SK-N-SH (cell line): Measurements from ENCODE around the gene EPB41L1. TPM values are rescaled to one million over a fixed set of nuclear protein-coding genes. Genes with fewer than 3 reads are reported as not detected.

ENCODE experiments used
- CTCF ChIA-PET: fragments of 300-600, 350-600 bp; formaldehyde crosslinking; extraction: SDS; loops from one replicate; lab custom pipeline; 2021; lab: Yijun Ruan, JAX
- POLR2A ChIA-PET: fragments of 350-600 bp; sonication (Branson Sonifier 250); formaldehyde crosslinking; extraction: SDS; loops from one replicate; lab custom pipeline; 2020; ENCODE audit warnings: antibody characterized with exemption, inconsistent platforms; lab: Yijun Ruan, JAX
- DNase-seq: peaks from one replicate; pipeline ENCODE4 v3.0.0; 2012
- H2AFZ ChIP-seq: fragments of 200-600 bp; sonication (generic); 2 replicates; pipeline ENCODE4 v1.8.1; 2016; ENCODE audit warnings: antibody characterized with exemption, mild to moderate bottlenecking, low read depth
- H3F3A ChIP-seq: fragments of 200-600 bp; sonication (generic); replicated peaks from 2 replicates; pipeline ENCODE3; 2016; ENCODE audit warnings: antibody characterized with exemption, mild to moderate bottlenecking; ENCODE audit not compliant: insufficient read depth
- H3K27ac ChIP-seq, 2 experiments: fragments of 200-500 bp in 1 of 2; fragments of 200-600 bp in 1 of 2; sonication (Bioruptor generic) in 1 of 2; sonication (generic), shearing (Covaris generic) in 1 of 2; 2 replicates each; pipeline versions ENCODE4 v1.5.1 to v1.6.1; 2014 to 2016; ENCODE audit warnings: low read depth in 2 of 2, inconsistent platforms in 1 of 2, low read length in 1 of 2, mild to moderate bottlenecking in 1 of 2, mixed read lengths in 1 of 2
- H3K27me3 ChIP-seq: fragments of 200-600 bp; sonication (generic), shearing (Covaris generic); 2 replicates; pipeline ENCODE4 v1.6.1; 2016; ENCODE audit warnings: mixed run types; ENCODE audit not compliant: insufficient read depth
- H3K36me3 ChIP-seq, 2 experiments: fragments of 200-500 bp in 1 of 2; fragments of 200-600 bp in 1 of 2; sonication (Bioruptor generic) in 1 of 2; sonication (generic) in 1 of 2; replicated peaks in 1 of 2; 2 replicates each; pipeline versions ENCODE3 to v1.5.1; 2014 to 2016; ENCODE audit warnings: low read length in 1 of 2, mild to moderate bottlenecking in 1 of 2; ENCODE audit not compliant: insufficient read depth in 2 of 2, control insufficient read depth in 1 of 2
- H3K4me1 ChIP-seq, 2 experiments: fragments of 200-500 bp in 1 of 2; fragments of 200-600 bp in 1 of 2; sonication (Bioruptor generic) in 1 of 2; sonication (generic), shearing (Covaris generic) in 1 of 2; 2 replicates each; pipeline versions ENCODE4 v1.5.1 to v1.6.1; 2014 to 2016; ENCODE audit warnings: low read depth in 1 of 2, low read length in 1 of 2, mixed run types in 1 of 2; ENCODE audit not compliant: insufficient read depth in 2 of 2, control insufficient read depth in 1 of 2
- H3K4me2 ChIP-seq: fragments of 200-600 bp; sonication (generic), shearing (Covaris generic); 2 replicates; pipeline ENCODE4 v1.6.1; 2017; ENCODE audit warnings: mixed run types
- H3K4me3 ChIP-seq, 2 experiments: fragments of 200-500 bp in 1 of 2; fragments of 200-600 bp in 1 of 2; sonication (Bioruptor generic) in 1 of 2; sonication (generic), shearing (Covaris generic) in 1 of 2; 2 replicates each; pipeline versions ENCODE4 v1.5.1 to v1.8.1; 2014 to 2016; ENCODE audit warnings: low read depth in 2 of 2, inconsistent platforms in 1 of 2, low read length in 1 of 2, mild to moderate bottlenecking in 1 of 2, mixed read lengths in 1 of 2, moderate library complexity in 1 of 2
- H3K79me2 ChIP-seq: fragments of 200-600 bp; sonication (generic); 2 replicates; pipeline ENCODE4 v1.8.1; 2017; ENCODE audit warnings: mild to moderate bottlenecking; ENCODE audit not compliant: insufficient read depth
- H3K9ac ChIP-seq: fragments of 200-600 bp; sonication (generic); 2 replicates; pipeline ENCODE4 v1.6.1; 2017; ENCODE audit warnings: mixed run types
- H3K9me2 ChIP-seq: fragments of 200-600 bp; sonication (generic); 2 replicates; pipeline ENCODE4 v1.6.1; 2017; ENCODE audit warnings: mixed run types
- H3K9me3 ChIP-seq: fragments of 200-600 bp; sonication (generic); 2 replicates; pipeline ENCODE4 v1.6.1; 2017; ENCODE audit warnings: mixed run types, mild to moderate bottlenecking, moderate library complexity
- H4K20me1 ChIP-seq: fragments of 200-600 bp; sonication (generic); 2 replicates; pipeline ENCODE4 v1.6.1; 2017; ENCODE audit warnings: mild to moderate bottlenecking, mixed run types; ENCODE audit not compliant: insufficient read depth
- ELF1 ChIP-seq: IDR thresholded peaks from 2 replicates; pipeline ENCODE4 v1.4.0; 2012
- FOSL2 ChIP-seq: IDR thresholded peaks from 2 replicates; pipeline ENCODE4 v1.4.0; 2012; ENCODE audit warnings: low read depth, mild to moderate bottlenecking, moderate library complexity, borderline replicate concordance
- FOXJ3 ChIP-seq: sonication (generic); formaldehyde crosslinking; IDR thresholded peaks from 2 replicates; pipeline ENCODE4 v1.5.1; 2020; ENCODE audit warnings: mild to moderate bottlenecking, missing genetic modification reagents
- GABPA ChIP-seq: IDR thresholded peaks from 2 replicates; pipeline ENCODE4 v1.4.0; 2012; ENCODE audit warnings: low read depth, mild to moderate bottlenecking
- GATA2 ChIP-seq: sonication (generic); formaldehyde crosslinking; IDR thresholded peaks from 2 replicates; pipeline ENCODE4 v1.5.0; 2020; ENCODE audit warnings: mild to moderate bottlenecking, missing genetic modification reagents
- IRF3 ChIP-seq: fragments of 150-350 bp; IDR thresholded peaks from 2 replicates; pipeline ENCODE4 v1.6.1; 2016; ENCODE audit warnings: mild to moderate bottlenecking, low read depth, low read length
- MAX ChIP-seq: IDR thresholded peaks from 2 replicates; pipeline ENCODE4 v1.4.0; 2012; ENCODE audit warnings: low read depth
- MXI1 ChIP-seq: IDR thresholded peaks from 2 replicates; pipeline ENCODE4 v1.6.1; 2012; ENCODE audit warnings: mild to moderate bottlenecking, low read depth, low read length, improper control_type of control experiment
- RCOR1 ChIP-seq: fragments of 150-350 bp; IDR thresholded peaks from 2 replicates; pipeline ENCODE4 v1.6.1; 2017; ENCODE audit warnings: antibody characterized with exemption, low read length
- REST ChIP-seq: IDR thresholded peaks from 2 replicates; pipeline ENCODE4 v1.6.1; 2012; ENCODE audit warnings: mild to moderate bottlenecking, low read depth, low read length, moderate library complexity
- RXRA ChIP-seq: IDR thresholded peaks from 2 replicates; pipeline ENCODE4 v1.4.0; 2012; ENCODE audit warnings: low read depth, mild to moderate bottlenecking, borderline replicate concordance
- SIN3A ChIP-seq: IDR thresholded peaks from 2 replicates; pipeline ENCODE4 v1.6.1; 2012; ENCODE audit warnings: low read depth, mild to moderate bottlenecking, low read length, moderate library complexity, borderline replicate concordance
- SMC3 ChIP-seq: IDR thresholded peaks from 2 replicates; pipeline ENCODE4 v1.6.1; 2012; ENCODE audit warnings: low read depth, low read length, improper control_type of control experiment
- TAF1 ChIP-seq: IDR thresholded peaks from 2 replicates; pipeline ENCODE4 v1.6.1; 2012; ENCODE audit warnings: low read depth, mild to moderate bottlenecking, low read length, moderate library complexity, borderline replicate concordance
- TEAD4 ChIP-seq: IDR thresholded peaks from 2 replicates; pipeline ENCODE4 v1.4.0; 2012; ENCODE audit warnings: mild to moderate bottlenecking, borderline replicate concordance; ENCODE audit not compliant: insufficient read depth
- USF1 ChIP-seq: IDR thresholded peaks from 2 replicates; pipeline ENCODE4 v1.4.0; 2012; ENCODE audit warnings: low read depth, borderline replicate concordance
- ZBTB33 ChIP-seq: IDR thresholded peaks from 2 replicates; pipeline ENCODE4 v1.4.0; 2012; ENCODE audit warnings: low read depth, borderline replicate concordance
- WGBS: methylation state at CpG from one replicate; pipeline ENCODE4 v1.1.6; 2017; ENCODE audit warnings: low lambda C conversion rate; 5-methylcytosine and 5-hydroxymethylcytosine counted together
- polyA plus RNA-seq, 3 experiments: library from polyadenylated mRNA; depleted of rRNA; stranded (reverse); fragments of >200 nt; gene quantifications; 2 replicates each; pipeline ENCODE4 v1.2.3, GENCODE V29; 2012

EPB41L1 gene
- polyA plus RNA-seq, 1 of the 3 experiments (the other 2 are of a cell fraction) = 26.1 TPM

GRCh38 chr20:36275441-36276189 is 121.1 kb downstream of the EPB41L1 start (continued):
- TF ChIP-seq MAX = no peak

GRCh38 chr20:36277546-36277945 is 123.0 kb downstream of the EPB41L1 start:
- no peaks in the 10 kb centered on the region for H3K9me3 ChIP-seq
- 34% methylated on average over 8 of the region's 9 CpGs for whole genome bisulfite sequencing
- H3K79me2 ChIP-seq = no peaks in the 10 kb centered on the region
- no peaks in the 10 kb centered on the region for H4K20me1 ChIP-seq
- H3K4me2 ChIP-seq = no peak overlapping the region
- H3K4me1 ChIP-seq = peaks cover 0 to 12% of the 10 kb centered on the region in 2 experiments; a peak in 1 of 4 replicates
- no peaks in the 10 kb centered on the region; the same call in none of the 2 replicates for H3K27me3 ChIP-seq
- no peak overlapping the region for H2AFZ ChIP-seq
- no peak for DNase-seq
- TF ChIP-seq SIN3A (no peak), IRF3 (no peak), GATA2 (CRISPR knock-in tag) (no peak), FOSL2 (no peak), TEAD4 (no peak), GABPA (no peak), USF1 (no peak), SMC3 (no peak), ELF1 (no peak), RXRA (no peak), TAF1 (no peak), RCOR1 (no peak), REST (no peak), FOXJ3 (CRISPR knock-in tag) (no peak), MXI1 (no peak), MAX (no peak), ZBTB33 (no peak)
- TF ChIP-seq, all 33 proteins: peak for 0
- H3K9ac ChIP-seq = no peak overlapping the region
- CTCF ChIA-PET = no interaction called here
- H3K4me3 ChIP-seq = no peak overlapping the region
- no peaks in the 10 kb centered on the region for H3K9me2 ChIP-seq
- H3K27ac ChIP-seq = no peak overlapping the region
- POLR2A ChIA-PET = no interaction called here
- no peaks in the 10 kb centered on the region for H3F3A ChIP-seq
- H3K36me3 ChIP-seq = no peaks in the 10 kb centered on the region
